ENCODE measurements around the gene LORICRIN. TPM values are rescaled to one million over a fixed set of nuclear protein-coding genes. Genes with fewer than 3 reads are reported as not detected.

The LORICRIN gene
- total RNA-seq, 1 donor from 2014 or later: not detected

DNA sequence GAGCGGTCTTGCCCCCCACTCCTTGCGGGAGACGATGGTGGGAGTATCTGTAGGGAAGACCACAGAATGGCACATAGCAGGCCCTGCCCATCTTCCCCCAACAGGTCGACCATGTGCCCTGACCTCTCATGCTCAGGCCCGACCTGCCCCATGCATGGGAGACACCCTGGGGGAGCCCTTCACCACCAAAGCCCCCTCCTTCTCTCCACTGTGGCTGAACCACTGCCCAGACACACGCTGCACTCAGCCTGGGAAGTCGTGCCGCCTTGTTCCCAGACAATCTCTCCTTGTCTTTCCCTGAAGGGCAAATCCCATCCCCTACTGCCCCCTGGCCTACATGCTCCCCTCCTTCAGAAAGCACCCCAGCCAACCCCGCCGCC lies 47.7 kb downstream of the LORICRIN start:
- TF ChIP-seq, protein P1, sequence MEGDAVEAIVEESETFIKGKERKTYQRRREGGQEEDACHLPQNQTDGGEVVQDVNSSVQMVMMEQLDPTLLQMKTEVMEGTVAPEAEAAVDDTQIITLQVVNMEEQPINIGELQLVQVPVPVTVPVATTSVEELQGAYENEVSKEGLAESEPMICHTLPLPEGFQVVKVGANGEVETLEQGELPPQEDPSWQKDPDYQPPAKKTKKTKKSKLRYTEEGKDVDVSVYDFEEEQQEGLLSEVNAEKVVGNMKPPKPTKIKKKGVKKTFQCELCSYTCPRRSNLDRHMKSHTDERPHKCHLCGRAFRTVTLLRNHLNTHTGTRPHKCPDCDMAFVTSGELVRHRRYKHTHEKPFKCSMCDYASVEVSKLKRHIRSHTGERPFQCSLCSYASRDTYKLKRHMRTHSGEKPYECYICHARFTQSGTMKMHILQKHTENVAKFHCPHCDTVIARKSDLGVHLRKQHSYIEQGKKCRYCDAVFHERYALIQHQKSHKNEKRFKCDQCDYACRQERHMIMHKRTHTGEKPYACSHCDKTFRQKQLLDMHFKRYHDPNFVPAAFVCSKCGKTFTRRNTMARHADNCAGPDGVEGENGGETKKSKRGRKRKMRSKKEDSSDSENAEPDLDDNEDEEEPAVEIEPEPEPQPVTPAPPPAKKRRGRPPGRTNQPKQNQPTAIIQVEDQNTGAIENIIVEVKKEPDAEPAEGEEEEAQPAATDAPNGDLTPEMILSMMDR (conservative IDR thresholded peaks at IDR 0.05; ENCODE audit: low read depth, low read length): no peak
- no peak for DNase-seq (ENCODE audit: low read depth)
- H3K4me3 ChIP-seq (ENCODE audit: low read depth, low read length): no peak overlapping the region

DNA sequence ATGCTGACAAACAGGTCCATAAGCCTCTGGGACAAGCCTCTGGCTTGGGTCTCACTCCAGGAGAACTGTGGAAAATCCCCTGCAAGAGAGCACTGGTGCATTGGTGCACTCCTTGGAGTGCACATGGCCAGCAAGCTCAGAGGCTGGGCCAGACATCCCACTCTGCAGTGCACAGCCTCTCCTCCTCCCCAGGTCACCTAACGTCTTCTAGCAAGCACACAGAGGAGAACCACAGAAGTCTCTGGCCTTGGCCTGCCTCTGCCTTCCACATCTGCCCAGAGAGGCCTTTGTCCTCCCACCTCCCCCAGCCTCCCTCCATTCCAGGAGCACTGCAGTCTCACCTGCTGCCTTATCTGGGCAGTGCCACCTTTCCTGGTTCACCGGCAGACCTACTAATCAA lies 49.1 kb downstream of the LORICRIN start:
- TF ChIP-seq, protein P1 (conservative IDR thresholded peaks at IDR 0.05; ENCODE audit: low read depth, low read length): no peak
- no peak overlapping the region for H3K4me3 ChIP-seq (ENCODE audit: low read depth, low read length)
- DNase-seq (ENCODE audit: low read depth): no peak

DNA sequence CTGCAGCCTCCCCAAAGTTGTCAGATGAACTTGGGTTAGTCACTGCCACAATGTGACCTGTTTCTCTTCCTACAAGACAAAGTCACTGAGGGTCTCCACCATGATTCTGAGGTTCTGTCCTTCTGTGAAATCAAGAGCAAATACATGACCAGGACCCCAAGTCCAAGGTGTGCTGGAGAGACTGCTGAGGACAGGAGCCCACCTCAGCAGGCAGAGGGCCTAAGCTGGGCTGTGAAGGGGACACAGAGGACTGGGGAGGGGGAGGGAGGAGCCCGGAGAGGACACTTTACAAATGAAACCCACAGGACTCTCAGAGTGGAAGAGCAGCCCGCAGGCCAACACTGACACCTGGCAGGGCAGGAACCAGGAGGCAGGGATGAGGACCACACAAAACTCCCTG lies 50.0 kb downstream of the LORICRIN start:
- H3K4me3 ChIP-seq (ENCODE audit: low read depth, low read length): no peak overlapping the region
- TF ChIP-seq, protein P1 (conservative IDR thresholded peaks at IDR 0.05; ENCODE audit: low read depth, low read length): no peak
- DNase-seq (ENCODE audit: low read depth): no peak

DNA sequence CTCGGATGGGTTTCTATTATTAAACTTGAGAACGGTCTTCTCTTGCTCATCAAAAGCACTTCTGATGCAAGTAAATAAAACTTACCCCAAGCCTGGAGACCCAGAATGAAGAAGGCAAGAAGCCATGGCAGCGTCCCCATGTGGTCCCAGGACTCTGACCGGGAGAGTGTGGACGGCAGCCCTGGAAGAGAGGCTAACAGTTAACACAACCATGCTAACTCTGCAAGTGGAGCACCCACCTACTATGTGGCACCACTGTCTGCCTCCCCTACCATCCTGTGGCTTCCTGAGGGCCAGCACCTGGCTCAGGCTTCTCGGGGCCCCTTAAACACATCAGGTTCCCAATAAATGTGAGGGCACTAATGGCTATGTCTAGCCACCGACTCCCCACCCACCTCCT lies 51.0 kb downstream of the LORICRIN start:
- no peak for DNase-seq (ENCODE audit: low read depth)
- no peak overlapping the region for H3K4me3 ChIP-seq (ENCODE audit: low read depth, low read length)
- TF ChIP-seq, protein P1 (conservative IDR thresholded peaks at IDR 0.05; ENCODE audit: low read depth, low read length): no peak

Other genes with a start within 250 kb of the LORICRIN start
- 0.75 TPM in 1 of 2 replicates, not detected in the other for gene SPRR1B, start 228.5 kb upstream of the LORICRIN start, total RNA-seq
- not detected in 2 replicates for gene SPRR2D, start 218.6 kb upstream of the LORICRIN start, total RNA-seq
- 0.92 and 1.8 TPM in 2 replicates for gene SPRR2A, start 202.2 kb upstream of the LORICRIN start, total RNA-seq
- not detected in 2 replicates for gene SPRR2B, start 188.1 kb upstream of the LORICRIN start, total RNA-seq
- gene SPRR2E, start 165.2 kb upstream of the LORICRIN start, total RNA-seq: not detected in 2 replicates
- gene SPRR2F, start 146.2 kb upstream of the LORICRIN start, total RNA-seq: not detected in 2 replicates
- gene SPRR2G, start 108.8 kb upstream of the LORICRIN start, total RNA-seq: not detected in 2 replicates
- gene LELP1, start 56.3 kb upstream of the LORICRIN start, total RNA-seq: not detected in 2 replicates
- gene PRR9, start 42.1 kb upstream of the LORICRIN start, total RNA-seq: 0.72 TPM in 1 of 2 replicates, not detected in the other
- gene PGLYRP3, start 53.3 kb downstream of the LORICRIN start, total RNA-seq: not detected in 2 replicates
- gene PGLYRP4, start 89.2 kb downstream of the LORICRIN start, total RNA-seq: not detected in 2 replicates
- 18.9 and 88.6 TPM in 2 replicates for gene S100A9, start 98.2 kb downstream of the LORICRIN start, total RNA-seq
- not detected in 2 replicates for gene S100A12, start 115.9 kb downstream of the LORICRIN start, total RNA-seq
- gene S100A8, start 131.4 kb downstream of the LORICRIN start, total RNA-seq: not detected in 2 replicates
- not detected in 2 replicates for gene S100A7A, start 156.8 kb downstream of the LORICRIN start, total RNA-seq
- not detected in 2 replicates for gene S100A7, start 201.0 kb downstream of the LORICRIN start, total RNA-seq